OCI-M2 (cell line): ENCODE measurements around the gene CSAG2.
"Not testable (repeated sequence)": the region's sequence is repeated elsewhere in the genome, so short reads cannot be mapped to it uniquely, and the experiment has no call there.

Experiments
- DNase-seq: peaks from one replicate; lab custom pipeline; 2025; ENCODE audit not compliant: unreplicated experiment; lab: John Stamatoyannopoulos, UW

CSAG2 gene, protein sequence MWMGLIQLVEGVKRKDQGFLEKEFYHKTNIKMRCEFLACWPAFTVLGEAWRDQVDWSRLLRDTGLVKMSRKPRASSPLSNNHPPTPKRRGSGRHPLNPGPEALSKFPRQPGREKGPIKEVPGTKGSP

DNA sequence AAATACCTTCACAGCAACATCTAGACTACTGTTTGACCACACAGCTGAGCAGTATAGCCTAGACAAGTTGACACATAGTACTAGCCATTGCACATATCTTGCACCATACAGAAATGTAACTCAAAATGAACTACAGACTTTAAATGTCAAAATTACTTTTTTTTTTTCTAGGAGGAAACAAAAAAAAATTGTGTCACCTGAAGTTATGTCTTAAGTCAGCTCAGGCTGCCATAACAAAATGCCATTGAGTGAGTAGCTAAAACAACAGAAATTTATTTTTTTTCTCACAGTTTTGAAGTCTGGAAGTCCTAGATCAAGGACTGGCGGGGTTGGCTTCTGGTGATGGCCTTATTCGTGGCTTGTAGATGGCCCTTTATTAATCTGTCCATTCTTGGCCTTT lies at the start of gene CSAG2:
Gene CSAG2, minus strand, starts transcription at position 101 of the 400 bp plus-strand sequence. CDS start 161 bp downstream, outside the sequence.
- DNase-seq, result not testable (repeated sequence)

DNA sequence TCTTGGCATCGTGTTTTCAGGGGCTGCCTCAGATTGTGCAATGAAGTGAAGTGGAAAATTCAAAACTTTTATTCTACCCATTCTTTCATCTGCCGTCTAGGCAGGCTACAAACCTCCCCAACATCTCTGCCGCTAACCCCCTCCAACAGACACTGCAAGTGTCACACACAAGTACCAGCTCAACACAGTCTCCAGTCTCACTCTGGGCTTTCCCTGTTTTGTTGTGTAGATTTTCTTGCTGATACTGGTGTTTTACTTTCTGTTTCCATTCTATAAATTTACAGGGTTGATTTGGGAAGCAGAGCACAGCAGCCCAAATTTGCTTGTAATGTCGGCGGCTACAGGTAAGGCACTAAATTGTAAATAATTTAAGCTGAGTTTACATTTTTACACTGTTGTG lies 45.8 kb upstream of the CSAG2 start:
- not testable (repeated sequence) for DNase-seq

DNA sequence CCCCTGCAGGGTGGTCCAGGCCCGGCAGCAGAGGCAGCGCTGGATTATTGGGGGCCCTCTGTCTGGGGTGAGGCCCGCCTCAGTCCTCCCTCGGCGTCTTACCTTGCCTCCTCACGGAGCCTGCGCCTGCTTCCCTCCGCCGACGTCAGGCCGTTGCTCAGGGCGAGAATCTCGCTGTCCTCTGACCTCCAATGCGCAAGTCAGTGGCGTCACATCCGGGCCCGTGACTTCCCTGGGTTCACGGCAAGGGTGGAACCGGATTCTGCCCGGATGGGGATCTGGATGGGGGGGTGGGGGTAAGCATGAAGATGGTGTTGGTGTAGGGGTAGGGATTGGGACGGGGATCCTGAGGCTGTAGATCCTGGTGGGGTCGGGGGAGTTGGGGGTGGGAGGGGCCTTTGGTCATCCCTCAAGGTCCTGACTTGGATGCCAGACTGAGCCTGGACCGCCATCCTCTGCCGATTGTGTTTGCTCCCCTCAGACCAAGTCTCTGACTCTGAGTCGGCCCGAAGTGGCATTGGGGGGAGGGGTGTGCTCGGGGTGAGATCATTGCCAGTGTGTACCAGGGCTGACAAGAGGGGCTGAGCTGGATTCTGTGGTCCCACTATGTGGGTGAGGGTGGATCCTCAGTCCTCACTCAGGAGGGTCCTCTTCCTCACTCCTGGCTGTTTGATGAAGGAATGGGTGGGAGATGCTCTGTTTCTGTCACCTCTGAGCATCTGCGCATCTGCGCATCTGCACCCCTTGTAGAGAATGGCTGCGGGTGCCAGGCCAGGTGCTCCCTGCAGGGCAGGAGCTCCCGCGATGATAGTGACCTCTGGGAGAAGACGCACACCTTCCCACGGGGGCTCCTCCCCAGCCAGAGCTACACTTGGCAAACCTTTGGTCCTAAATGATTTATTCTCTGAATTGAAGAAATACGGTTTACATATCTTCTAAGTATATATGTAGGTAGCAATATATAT lies 44.9 kb upstream of the CSAG2 start, which contains the start of gene MAGEA2:
Gene MAGEA2, minus strand, starts transcription at position 157 of the 965 bp plus-strand sequence. CDS start 2,479 bp downstream, outside the sequence.
- not testable (repeated sequence) for DNase-seq

DNA sequence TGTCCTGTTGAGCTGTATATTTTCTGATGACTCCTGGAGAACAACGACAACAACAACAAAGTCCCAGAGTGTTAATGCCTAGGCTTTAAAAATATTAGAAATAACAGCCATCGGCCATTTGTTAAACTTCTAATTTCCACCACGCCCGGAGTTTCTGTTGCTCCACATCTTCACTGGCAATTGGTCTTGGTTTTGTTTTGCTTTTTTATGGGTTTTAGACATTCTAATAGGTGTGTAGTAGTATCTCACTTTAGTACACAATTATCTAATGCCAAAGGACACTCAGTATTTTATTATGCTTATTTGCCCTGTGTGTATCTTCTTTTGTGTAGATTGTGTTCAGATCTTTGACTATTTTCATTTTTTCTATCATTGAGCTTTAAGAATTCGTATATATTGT lies 29.5 kb upstream of the CSAG2 start:
- DNase-seq, result no peak

DNA sequence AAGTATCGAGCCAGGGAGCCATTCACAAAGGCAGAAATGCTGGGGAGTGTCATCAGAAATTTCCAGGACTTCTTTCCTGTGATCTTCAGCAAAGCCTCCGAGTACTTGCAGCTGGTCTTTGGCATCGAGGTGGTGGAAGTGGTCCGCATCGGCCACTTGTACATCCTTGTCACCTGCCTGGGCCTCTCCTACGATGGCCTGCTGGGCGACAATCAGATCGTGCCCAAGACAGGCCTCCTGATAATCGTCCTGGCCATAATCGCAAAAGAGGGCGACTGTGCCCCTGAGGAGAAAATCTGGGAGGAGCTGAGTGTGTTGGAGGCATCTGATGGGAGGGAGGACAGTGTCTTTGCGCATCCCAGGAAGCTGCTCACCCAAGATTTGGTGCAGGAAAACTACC lies 27.5 kb upstream of the CSAG2 start:
- DNase-seq, result not testable (repeated sequence)

DNA sequence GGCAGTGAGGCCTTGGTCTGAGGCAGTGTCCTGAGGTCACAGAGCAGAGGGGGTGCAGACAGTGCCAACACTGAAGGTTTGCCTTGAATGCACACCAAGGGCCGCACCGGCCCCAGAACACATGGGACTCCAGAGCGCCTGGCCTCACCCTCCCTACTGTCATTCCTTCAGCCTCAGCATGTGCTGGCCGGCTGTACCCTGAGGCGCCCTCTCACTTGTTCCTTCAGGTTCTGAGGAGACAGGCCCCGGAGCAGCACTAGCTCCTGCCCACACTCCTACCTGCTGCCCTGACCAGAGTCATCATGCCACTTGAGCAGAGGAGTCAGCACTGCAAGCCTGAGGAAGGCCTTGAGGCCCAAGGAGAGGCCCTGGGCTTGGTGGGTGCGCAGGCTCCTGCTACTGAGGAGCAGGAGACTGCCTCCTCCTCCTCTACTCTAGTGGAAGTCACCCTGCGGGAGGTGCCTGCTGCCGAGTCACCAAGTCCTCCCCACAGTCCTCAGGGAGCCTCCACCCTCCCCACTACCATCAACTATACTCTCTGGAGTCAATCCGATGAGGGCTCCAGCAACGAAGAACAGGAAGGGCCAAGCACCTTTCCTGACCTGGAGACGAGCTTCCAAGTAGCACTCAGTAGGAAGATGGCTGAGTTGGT lies 26.9 kb upstream of the CSAG2 start:
- no peak for DNase-seq

DNA sequence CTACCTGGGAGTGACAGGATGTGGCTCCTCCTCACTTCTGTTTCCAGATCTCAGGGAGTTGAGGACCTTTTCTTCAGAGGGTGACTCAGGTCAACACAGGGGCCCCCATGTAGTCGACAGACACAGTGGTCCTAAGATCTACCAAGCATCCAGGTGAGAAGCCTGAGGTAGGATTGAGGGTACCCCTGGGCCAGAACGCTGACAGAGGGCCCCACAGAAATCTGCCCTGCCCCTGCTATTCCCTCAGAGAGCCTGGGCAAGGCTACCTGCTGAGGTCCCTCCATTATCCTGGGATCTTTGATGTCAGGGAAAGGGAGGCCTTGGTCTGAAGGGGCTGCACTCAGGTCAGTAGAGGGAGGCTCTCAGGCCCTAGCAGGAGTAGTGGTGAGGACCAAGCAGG lies 26.0 kb upstream of the CSAG2 start:
- DNase-seq, result no peak

DNA sequence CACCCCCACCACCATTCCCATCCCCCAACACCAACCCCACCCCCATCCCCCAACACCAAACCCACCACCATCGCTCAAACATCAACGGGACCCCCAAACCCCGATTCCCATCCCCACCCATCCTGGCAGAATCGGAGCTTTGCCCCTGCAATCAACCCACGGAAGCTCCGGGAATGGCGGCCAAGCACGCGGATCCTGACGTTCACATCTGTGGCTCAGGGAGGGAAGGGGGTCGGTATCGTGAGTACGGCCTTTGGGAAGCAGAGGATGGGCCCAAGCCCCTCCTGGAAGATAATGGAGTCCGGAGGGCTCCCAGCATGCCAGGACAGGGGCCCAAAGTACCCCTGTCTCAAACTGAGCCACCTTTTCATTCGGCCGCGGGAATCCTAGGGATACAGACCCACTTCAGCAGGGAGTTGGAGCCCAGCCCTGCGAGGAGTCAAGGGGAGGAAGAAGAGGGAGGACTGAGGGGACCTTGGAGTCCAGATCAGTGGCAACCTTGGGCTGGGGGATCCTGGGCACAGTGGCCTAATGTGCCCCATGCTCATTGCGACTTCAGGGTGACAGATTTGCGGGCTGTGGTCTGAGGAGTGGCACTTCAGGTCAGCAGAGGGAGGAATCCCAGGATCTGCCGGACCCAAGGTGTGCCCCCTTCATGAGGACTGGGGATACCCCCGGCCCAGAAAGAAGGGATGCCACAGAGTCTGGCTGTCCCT lies 25.2 kb upstream of the CSAG2 start:
- not testable (repeated sequence) for DNase-seq

DNA sequence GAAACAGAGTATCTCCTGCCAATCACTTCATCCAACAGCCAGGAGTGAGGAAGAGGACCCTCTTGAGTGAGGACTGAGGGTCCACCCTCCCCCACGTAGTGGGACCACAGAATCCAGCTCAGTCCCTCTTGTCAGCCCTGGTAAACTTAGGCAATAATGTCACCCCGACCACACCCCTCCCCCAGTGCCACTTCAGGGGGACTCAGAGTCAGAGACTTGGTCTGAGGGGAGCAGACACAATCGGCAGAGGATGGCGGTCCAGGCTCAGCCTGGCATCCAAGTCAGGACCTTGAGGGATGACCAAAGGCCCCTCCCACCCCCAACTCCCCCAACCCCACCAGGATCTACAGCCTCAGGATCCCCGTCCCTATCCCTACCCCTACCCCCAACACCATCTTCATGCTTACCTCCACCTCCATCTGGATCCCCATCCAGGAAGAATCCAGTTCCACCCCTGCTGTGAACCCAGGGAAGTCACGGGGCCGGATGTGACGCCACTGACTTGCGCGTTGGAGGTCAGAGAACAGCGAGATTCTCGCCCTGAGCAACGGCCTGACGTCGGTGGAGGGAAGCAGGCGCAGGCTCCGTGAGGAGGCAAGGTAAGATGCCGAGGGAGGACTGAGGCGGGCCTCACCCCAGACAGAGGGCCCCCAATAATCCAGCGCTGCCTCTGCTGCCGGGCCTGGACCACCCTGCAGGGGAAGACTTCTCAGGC lies 24.3 kb upstream of the CSAG2 start, which contains the start of the genes CSAG1 and MAGEA12:
Gene CSAG1, minus strand, starts transcription at position 461 of the 715 bp plus-strand sequence. CDS start 1,261 bp downstream, outside the sequence.
Gene MAGEA12, plus strand, starts transcription at position 497 of the 715 bp plus-strand sequence. CDS start 2,405 bp downstream, outside the sequence.
- DNase-seq, result no peak

DNA sequence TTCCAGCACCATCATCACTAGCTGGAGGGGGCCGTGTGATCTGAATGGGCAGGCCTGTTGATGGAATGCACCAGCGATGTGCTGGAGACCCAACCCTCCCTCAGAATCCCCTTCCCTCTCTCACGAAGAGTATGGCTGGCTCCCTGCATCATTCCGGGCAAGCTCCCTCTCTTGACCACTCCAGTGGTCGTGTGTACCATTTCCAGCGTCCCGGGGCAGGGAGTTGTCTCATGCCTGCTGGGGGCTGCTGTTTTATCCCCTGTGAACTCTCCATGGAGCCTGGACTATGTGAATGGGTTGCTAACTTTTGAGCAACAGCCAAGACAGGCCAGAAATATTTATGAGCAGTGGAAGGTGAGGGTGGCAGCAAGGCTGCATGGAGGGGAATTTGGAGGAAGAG lies 16.3 kb upstream of the CSAG2 start:
- DNase-seq, result no peak

DNA sequence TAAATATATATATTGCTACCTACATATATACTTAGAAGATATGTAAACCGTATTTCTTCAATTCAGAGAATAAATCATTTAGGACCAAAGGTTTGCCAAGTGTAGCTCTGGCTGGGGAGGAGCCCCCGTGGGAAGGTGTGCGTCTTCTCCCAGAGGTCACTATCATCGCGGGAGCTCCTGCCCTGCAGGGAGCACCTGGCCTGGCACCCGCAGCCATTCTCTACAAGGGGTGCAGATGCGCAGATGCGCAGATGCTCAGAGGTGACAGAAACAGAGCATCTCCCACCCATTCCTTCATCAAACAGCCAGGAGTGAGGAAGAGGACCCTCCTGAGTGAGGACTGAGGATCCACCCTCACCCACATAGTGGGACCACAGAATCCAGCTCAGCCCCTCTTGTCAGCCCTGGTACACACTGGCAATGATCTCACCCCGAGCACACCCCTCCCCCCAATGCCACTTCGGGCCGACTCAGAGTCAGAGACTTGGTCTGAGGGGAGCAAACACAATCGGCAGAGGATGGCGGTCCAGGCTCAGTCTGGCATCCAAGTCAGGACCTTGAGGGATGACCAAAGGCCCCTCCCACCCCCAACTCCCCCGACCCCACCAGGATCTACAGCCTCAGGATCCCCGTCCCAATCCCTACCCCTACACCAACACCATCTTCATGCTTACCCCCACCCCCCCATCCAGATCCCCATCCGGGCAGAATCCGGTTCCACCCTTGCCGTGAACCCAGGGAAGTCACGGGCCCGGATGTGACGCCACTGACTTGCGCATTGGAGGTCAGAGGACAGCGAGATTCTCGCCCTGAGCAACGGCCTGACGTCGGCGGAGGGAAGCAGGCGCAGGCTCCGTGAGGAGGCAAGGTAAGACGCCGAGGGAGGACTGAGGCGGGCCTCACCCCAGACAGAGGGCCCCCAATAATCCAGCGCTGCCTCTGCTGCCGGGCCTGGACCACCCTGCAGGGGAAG lies 5.0 kb upstream of the CSAG2 start, which contains the start of gene MAGEA2B:
Gene MAGEA2B, plus strand, starts transcription at position 814 of the 973 bp plus-strand sequence. CDS start 2,479 bp downstream, outside the sequence.
- DNase-seq, result not testable (repeated sequence)

DNA sequence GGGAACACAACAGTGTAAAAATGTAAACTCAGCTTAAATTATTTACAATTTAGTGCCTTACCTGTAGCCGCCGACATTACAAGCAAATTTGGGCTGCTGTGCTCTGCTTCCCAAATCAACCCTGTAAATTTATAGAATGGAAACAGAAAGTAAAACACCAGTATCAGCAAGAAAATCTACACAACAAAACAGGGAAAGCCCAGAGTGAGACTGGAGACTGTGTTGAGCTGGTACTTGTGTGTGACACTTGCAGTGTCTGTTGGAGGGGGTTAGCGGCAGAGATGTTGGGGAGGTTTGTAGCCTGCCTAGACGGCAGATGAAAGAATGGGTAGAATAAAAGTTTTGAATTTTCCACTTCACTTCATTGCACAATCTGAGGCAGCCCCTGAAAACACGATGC lies 4.1 kb upstream of the CSAG2 start:
- not testable (repeated sequence) for DNase-seq

DNA sequence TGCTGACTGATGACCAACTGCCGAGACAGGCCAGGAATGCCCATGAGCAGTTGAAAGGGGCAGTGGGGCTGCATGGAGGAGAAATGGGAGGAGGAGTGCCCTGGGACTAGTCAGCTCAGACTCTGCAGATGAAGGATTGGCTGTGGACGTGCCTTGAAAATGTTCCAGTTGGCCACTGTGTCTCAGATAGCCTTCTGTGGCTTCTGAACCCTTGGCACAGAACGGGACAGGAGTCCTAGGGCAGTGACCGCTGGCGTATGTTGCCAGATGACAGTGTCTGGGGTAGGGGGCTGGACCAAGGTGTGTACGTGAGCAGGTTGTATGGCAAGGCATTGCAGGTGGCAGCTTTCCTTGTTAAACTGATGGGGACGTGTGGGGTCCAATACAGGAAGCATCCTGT lies 2.6 kb downstream of the CSAG2 start:
- not testable (repeated sequence) for DNase-seq

DNA sequence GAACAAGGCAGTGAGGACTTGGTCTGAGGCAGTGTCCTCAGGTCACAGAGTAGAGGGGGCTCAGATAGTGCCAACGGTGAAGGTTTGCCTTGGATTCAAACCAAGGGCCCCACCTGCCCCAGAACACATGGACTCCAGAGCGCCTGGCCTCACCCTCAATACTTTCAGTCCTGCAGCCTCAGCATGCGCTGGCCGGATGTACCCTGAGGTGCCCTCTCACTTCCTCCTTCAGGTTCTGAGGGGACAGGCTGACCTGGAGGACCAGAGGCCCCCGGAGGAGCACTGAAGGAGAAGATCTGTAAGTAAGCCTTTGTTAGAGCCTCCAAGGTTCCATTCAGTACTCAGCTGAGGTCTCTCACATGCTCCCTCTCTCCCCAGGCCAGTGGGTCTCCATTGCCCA lies 8.7 kb downstream of the CSAG2 start:
- not testable (repeated sequence) for DNase-seq

DNA sequence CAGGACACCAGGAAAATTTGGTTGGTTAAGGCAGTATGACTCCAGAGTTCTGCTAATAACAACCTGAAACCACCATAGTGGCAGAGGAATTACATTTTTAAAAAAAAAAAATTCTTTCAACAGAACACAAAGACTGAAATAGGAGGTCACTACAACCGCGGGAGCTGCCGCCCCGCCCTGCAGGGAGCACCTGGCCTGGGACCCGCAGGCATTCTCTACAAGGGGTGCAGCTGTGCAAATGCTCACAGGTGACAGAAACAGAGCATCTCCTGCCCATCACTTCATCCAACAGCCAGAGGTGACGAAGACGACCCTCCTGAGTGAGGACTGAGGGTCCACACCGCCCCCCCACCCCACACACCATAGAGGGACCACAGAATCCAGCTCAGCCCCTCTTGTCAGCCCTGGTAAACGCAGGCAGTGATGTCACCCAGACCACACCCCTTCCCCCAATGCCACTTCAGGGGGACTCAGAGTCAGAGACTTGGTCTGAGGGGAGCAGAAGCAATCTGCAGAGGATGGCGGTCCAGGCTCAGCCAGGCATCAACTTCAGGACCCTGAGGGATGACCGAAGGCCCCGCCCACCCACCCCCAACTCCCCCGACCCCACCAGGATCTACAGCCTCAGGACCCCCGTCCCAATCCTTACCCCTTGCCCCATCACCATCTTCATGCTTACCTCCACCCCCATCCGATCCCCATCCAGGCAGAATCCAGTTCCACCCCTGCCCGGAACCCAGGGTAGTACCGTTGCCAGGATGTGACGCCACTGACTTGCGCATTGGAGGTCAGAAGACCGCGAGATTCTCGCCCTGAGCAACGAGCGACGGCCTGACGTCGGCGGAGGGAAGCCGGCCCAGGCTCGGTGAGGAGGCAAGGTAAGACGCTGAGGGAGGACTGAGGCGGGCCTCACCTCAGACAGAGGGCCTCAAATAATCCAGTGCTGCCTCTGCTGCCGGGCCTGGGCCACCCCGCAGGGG lies 10.8 kb downstream of the CSAG2 start, which contains the start of gene MAGEA3:
Gene MAGEA3, plus strand, starts transcription at position 843 of the 980 bp plus-strand sequence. CDS start 2,039 bp downstream, outside the sequence.
- DNase-seq, result not testable (repeated sequence)

DNA sequence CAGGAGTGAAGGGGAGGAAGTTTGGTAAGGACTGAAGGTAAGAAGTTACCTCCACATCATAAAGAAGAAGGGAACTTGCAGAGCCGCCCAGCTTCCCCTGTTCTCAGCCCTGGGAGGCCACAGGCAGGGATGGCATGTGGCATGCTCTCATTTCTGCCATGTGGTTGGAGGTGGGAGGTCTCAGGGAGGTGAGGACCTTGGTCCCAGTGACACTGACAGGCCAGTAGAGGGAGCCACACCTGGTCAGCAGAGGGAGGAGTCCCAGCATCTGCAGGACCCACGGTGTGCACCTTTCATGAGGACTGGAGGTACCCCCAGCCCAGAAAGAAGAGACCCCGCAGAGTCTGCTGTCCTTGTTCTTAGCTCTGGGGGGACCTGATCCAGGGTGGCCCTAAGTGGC lies 28.1 kb downstream of the CSAG2 start:
- DNase-seq, result not testable (repeated sequence)

DNA sequence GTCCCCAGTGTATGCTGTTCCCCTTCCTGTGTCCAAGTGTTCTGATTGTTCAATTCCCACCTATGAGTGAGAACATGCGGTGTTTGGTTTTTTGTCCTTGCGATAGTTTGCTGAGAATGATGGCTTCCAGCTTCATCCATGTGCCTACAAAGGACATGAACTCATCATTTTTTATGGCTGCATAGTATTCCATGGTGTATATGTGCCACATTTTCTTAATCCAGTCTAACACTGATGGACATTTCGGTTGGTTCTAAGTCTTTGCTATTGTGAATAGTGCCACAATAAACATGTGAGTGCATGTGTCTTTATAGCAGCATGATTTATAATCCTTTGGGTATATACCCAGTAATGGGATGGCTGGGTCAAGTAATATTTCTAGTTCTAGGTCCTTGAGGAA lies 34.4 kb downstream of the CSAG2 start:
- DNase-seq, result not testable (repeated sequence)
